ENCODE results near the gene MYO9B.

Gene MYO9B

GRCh38 chr19:17153996-17154395, 78.4 kb downstream of the MYO9B start:
- no peak for TF ChIP-seq CTCF (IDR thresholded peaks at IDR 0.05; ENCODE audit: borderline replicate concordance, insufficient read depth, low read depth, low read length)
- no peak overlapping the region for H3K4me3 ChIP-seq (ENCODE audit: low read depth, low read length)

- TF ChIP-seq CTCF (IDR thresholded peaks at IDR 0.05; ENCODE audit: borderline replicate concordance, insufficient read depth, low read depth, low read length): no peak
- no peak overlapping the region for H3K4me3 ChIP-seq (ENCODE audit: low read depth, low read length)
These were observed 79.7 kb downstream of the MYO9B start for GRCh38 chr19:17155251-17155650.

GRCh38 chr19:17156296-17156946, 80.8 kb downstream of the MYO9B start:
- TF ChIP-seq CTCF (IDR thresholded peaks at IDR 0.05; ENCODE audit: borderline replicate concordance, insufficient read depth, low read depth, low read length): no peak
- no peak overlapping the region for H3K4me3 ChIP-seq (ENCODE audit: low read depth, low read length)

GRCh38 chr19:17156947-17157302, 81.3 kb downstream of the MYO9B start:
- TF ChIP-seq CTCF (IDR thresholded peaks at IDR 0.05; ENCODE audit: borderline replicate concordance, insufficient read depth, low read depth, low read length): no peak
- H3K4me3 ChIP-seq (ENCODE audit: low read depth, low read length): no peak overlapping the region

GRCh38 chr19:17158584-17158983, 83.0 kb downstream of the MYO9B start:
- no peak for TF ChIP-seq CTCF (IDR thresholded peaks at IDR 0.05; ENCODE audit: borderline replicate concordance, insufficient read depth, low read depth, low read length)

GRCh38 chr19:17159466-17160393, 84.2 kb downstream of the MYO9B start:
- no peak for TF ChIP-seq CTCF (IDR thresholded peaks at IDR 0.05; ENCODE audit: borderline replicate concordance, insufficient read depth, low read depth, low read length)
- H3K4me3 ChIP-seq (ENCODE audit: low read depth, low read length): no peak overlapping the region

More at GRCh38 chr19:17158584-17158983, 83.0 kb downstream of the MYO9B start:
- no peak overlapping the region for H3K4me3 ChIP-seq (ENCODE audit: low read depth, low read length)

All from GM12875 (cell line).